HepG2 (cell line): ENCODE results near the gene CSHL1. TPM values are rescaled to one million over a fixed set of nuclear protein-coding genes. Genes with fewer than 3 reads are reported as not detected.

Experiments used
- ATAC-seq: fragments of 200-7000 bp; cut with Tn5 transposase; 3 replicates; pipeline ENCODE4 v1.9.1; 2020; ENCODE audit warnings: mild to moderate bottlenecking, moderate library complexity
- BruUV-seq: library from RNA; stranded (reverse); fragments of 400-500 nt; replicated peaks from 2 replicates; lab custom pipeline; 2021; lab: Mats Ljungman, UMichigan
- CTCF ChIA-PET: fragments of 300-600 bp; formaldehyde crosslinking; extraction: SDS; loops from one replicate; lab custom pipeline; 2021; ENCODE audit warnings: low total read pairs, inconsistent platforms, low intra/inter-chr PET ratio; lab: Yijun Ruan, JAX
- POLR2A ChIA-PET: fragments of 350-600 bp; sonication (Branson Sonifier 250); formaldehyde crosslinking; loops from one replicate; lab custom pipeline; 2020; ENCODE audit warnings: antibody characterized with exemption, inconsistent platforms; lab: Yijun Ruan, JAX
- DNase-seq: peaks from one replicate; pipeline ENCODE4 v3.0.0-alpha.2; 2015; ENCODE audit warnings: low spot score
- FAIRE-seq: peaks from 3 replicates; lab custom pipeline; 2011; peaks lifted over from hg19 to GRCh38; lab: Jason Lieb, UNC
- H2AFZ ChIP-seq: one replicate; pipeline ENCODE4 v1.6.1; 2011; ENCODE audit warnings: low read length, inconsistent platforms
- H3K27ac ChIP-seq: fragments of 300-600 bp; 3 replicates; pipeline ENCODE4 v1.8.0; 2011; ENCODE audit warnings: mixed run types, mild to moderate bottlenecking, mixed read lengths, low read length, inconsistent platforms; ENCODE audit not compliant: insufficient read depth; ENCODE audit errors: extremely low read length
- H3K27me3 ChIP-seq, 2 experiments: fragments of 200-600 bp in 1 of 2; 2 replicates in 1 of 2; 3 replicates in 1 of 2; pipeline versions ENCODE4 v1.6.0 to v1.8.0; 2011; ENCODE audit warnings: low read length in 2 of 2, mild to moderate bottlenecking in 2 of 2, moderate library complexity in 2 of 2, inconsistent platforms in 1 of 2; ENCODE audit not compliant: insufficient read depth in 2 of 2, control insufficient read depth in 1 of 2
- H3K36me3 ChIP-seq, 2 experiments: fragments of 200-600 bp in 1 of 2; replicated peaks in 1 of 2; 2 replicates in 1 of 2; 3 replicates in 1 of 2; pipeline versions ENCODE4 v1.5.1 to v1.8.0; 2011; ENCODE audit warnings: low read length in 2 of 2, inconsistent platforms in 1 of 2; ENCODE audit not compliant: insufficient read depth in 2 of 2, control insufficient read depth in 1 of 2
- H3K4me1 ChIP-seq: 2 replicates; pipeline ENCODE4 v1.5.1; 2012; ENCODE audit warnings: low read length, inconsistent platforms; ENCODE audit not compliant: insufficient read depth
- H3K4me2 ChIP-seq: 2 replicates; pipeline ENCODE4 v1.6.0; 2011; ENCODE audit warnings: low read depth, low read length, inconsistent platforms
- H3K4me3 ChIP-seq, 3 experiments: fragments of 200-600 bp in 1 of 3; sonication (generic), shearing (Covaris generic) in 1 of 3; replicated peaks in 1 of 3; 2 replicates each; pipeline ENCODE4 v1.5.1; 2011 to 2016; ENCODE audit warnings: low read length in 3 of 3, inconsistent platforms in 2 of 3, low read depth in 2 of 3, mild to moderate bottlenecking in 2 of 3, control low read depth in 1 of 3, mixed read lengths in 1 of 3; ENCODE audit not compliant: insufficient read depth in 1 of 3
- H3K79me2 ChIP-seq: one replicate; pipeline ENCODE4 v1.6.1; 2011; ENCODE audit warnings: low read length, inconsistent platforms; ENCODE audit not compliant: insufficient read depth
- H3K9ac ChIP-seq: 2 replicates; pipeline ENCODE4 v1.6.0; 2011; ENCODE audit warnings: mild to moderate bottlenecking, low read depth, low read length, inconsistent platforms; ENCODE audit not compliant: insufficient read depth
- H3K9me3 ChIP-seq: 2 replicates; pipeline ENCODE4 v1.5.1; 2012; ENCODE audit warnings: mild to moderate bottlenecking, low read length
- H4K20me1 ChIP-seq: 2 replicates; pipeline ENCODE4 v1.6.0; 2011; ENCODE audit warnings: inconsistent platforms, mild to moderate bottlenecking, low read length, moderate library complexity; ENCODE audit not compliant: insufficient read depth
- ATM ChIP-seq: fragments of 450-650 bp; IDR thresholded peaks from 2 replicates; pipeline ENCODE4 v1.7.1; 2017; ENCODE audit warnings: mild to moderate bottlenecking, borderline replicate concordance
- BHLHE40 ChIP-seq: IDR thresholded peaks from 2 replicates; pipeline ENCODE4 v1.6.1; 2011; ENCODE audit warnings: low read length, improper control_type of control experiment
- EED ChIP-seq: sonication (generic); formaldehyde crosslinking; IDR thresholded peaks from 2 replicates; pipeline ENCODE4 v1.5.0; 2020; ENCODE audit warnings: mild to moderate bottlenecking, missing genetic modification reagents
- GABPA ChIP-seq, 2 experiments: IDR thresholded peaks; 2 replicates each; pipeline ENCODE4 v1.6.1; 2011 to 2016; ENCODE audit warnings: low read depth in 2 of 2, low read length in 1 of 2, missing biosample characterization in 1 of 2, missing genetic modification characterization in 1 of 2
- GABPB1 ChIP-seq: IDR thresholded peaks from 2 replicates; pipeline ENCODE4 v1.6.1; 2016; ENCODE audit warnings: mild to moderate bottlenecking, missing genetic modification reagents, moderate library complexity, missing compliant biosample characterization
- RARA ChIP-seq: IDR thresholded peaks from 2 replicates; pipeline ENCODE4 v1.6.1; 2016; ENCODE audit warnings: missing genetic modification reagents, missing compliant biosample characterization
- ZNF263 ChIP-seq: sonication (generic); formaldehyde crosslinking; IDR thresholded peaks from 2 replicates; pipeline ENCODE4 v1.4.0; 2020; ENCODE audit warnings: missing genetic modification reagents
- WGBS: methylation state at CpG from one replicate; pipeline ENCODE4 v1.1.6; 2017; ENCODE audit warnings: low lambda C conversion rate; 5-methylcytosine and 5-hydroxymethylcytosine counted together
- in situ Hi-C: cut with HindIII; loops from 2 replicates; pipeline ENCODE4 v1.10.0; 2017; ENCODE audit warnings: low pct_unique_long_range_greater_than_20kb; ENCODE audit not compliant: extremely low pct_ligation_motif_present
- intact Hi-C: fragments of 100-400 bp; cut with micrococcal nuclease; formaldehyde crosslinking; loops from one replicate; pipeline ENCODE4 v1.10.0; 2022; ENCODE audit not compliant: unreplicated experiment
- polyA plus RNA-seq, 8 experiments: library from polyadenylated mRNA; depleted of rRNA in 3 of 8; stranded (reverse) in 7 of 8; unstranded in 1 of 8; fragments of >200 nt; fragmentation: Illumina TruSeq in 4 of 8; extraction: Trizol in 4 of 8; gene quantifications; 2 replicates each; pipeline versions ENCODE4 v1.2.1 to v1.2.3, GENCODE V29; 2011 to 2016; ENCODE audit warnings: low read depth in 4 of 8, missing spikeins in 1 of 8, mixed read lengths in 1 of 8; ENCODE audit not compliant: insufficient read depth in 1 of 8
- total RNA-seq, 5 experiments: library from RNA; depleted of rRNA; stranded (reverse); fragments of >200 nt; fragmentation: Illumina TruSeq; extraction: Trizol; gene quantifications; 2 replicates each; pipeline ENCODE4 v1.2.3, GENCODE V29; 2016; ENCODE audit warnings: low read depth in 1 of 5
- TF ChIP-seq, protein P1 (sequence below): sonication (generic); formaldehyde crosslinking; IDR thresholded peaks from 2 replicates; pipeline ENCODE4 v1.4.0; 2020; ENCODE audit warnings: missing genetic modification reagents
- TF ChIP-seq, protein P2 (sequence below): sonication (generic); formaldehyde crosslinking; IDR thresholded peaks from 2 replicates; pipeline ENCODE4 v1.5.1; 2020; ENCODE audit warnings: mild to moderate bottlenecking, missing genetic modification reagents, moderate library complexity
- TF ChIP-seq, protein P3 (sequence below): sonication (generic); IDR thresholded peaks from 2 replicates; pipeline ENCODE4 v1.6.1; 2016; ENCODE audit warnings: low read depth, borderline replicate concordance

The CSHL1 gene
- total and polyA plus RNA-seq, 2 of the 13 experiments (the other 11 are each of a cell fraction or from before 2014, with no cell fraction given) = not detected

DNA sequence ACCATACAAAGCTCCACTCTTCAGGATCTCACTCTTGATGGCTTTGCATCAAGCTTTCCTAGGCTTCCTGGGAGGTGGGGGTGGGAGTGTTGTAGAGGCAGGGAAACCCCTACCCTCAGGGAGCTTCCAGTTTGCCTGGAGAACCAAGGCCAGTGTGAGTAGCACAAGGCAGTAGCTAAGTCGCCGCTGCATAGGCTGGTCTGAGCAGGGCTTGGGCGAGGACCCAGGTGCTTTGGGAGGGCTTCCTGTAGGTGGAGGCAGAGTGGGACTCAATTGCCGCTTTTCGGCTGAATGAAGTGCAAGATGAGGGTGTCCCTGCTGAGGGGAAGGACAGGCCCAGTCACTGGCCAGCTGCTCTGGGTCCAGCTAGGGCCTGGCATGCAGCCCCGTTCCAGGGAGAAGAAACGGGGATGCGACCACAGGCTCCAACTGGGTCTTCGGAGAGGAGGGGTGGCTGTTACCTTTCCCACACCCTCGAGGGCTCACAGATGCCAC, 17.2 kb upstream of the CSHL1 start:
- in situ Hi-C loops = loop anchor here (10.0 kb wide), 1 partner anchor 207 kb away; the partner anchor contains the start of gene ERN1

DNA sequence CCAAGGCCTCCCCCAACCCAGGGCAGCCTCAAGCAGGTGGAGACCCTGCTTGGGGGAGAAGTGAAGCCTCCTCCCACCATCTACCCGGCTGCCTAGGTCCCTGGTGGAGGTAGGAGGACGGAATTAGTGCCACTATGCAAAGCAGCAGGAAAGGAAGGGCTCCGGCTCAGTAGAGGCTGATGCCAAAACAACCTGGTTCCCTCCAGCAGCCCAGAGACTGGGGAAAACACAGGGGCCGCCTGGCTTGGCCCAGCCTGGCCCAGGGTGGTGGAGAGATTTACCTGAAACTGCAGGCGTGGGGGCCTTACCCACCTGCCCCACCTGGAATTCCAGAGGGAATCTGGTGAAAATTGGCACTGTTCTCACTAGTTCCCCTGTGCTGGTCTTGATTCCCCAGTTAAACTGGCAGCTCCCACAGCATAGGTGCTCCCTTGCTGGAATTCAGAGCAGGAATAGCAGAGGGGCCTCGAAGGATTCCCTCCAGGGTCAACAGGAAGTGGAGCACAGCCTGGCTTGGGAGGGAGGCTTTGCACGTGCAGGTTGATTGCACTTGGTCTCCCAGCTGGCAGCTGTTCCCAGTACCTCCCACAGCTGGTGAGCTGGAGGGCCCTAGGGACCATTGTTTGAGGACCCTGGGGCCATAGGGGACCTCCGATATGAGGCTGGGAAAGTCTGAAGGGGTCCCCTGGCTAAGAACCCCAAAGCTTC, 16.6 kb upstream of the CSHL1 start:
- no peaks in the 10 kb centered on the region for H3K36me3 ChIP-seq
- no peaks in the 10 kb centered on the region for H3K9me3 ChIP-seq
- no peak overlapping the region for H3K9ac ChIP-seq
- H4K20me1 ChIP-seq = no peaks in the 10 kb centered on the region; the same call in 1 of the 2 replicates
- no peak for DNase-seq
- H3K4me2 ChIP-seq = no peak overlapping the region
- no peak for FAIRE-seq
- in situ Hi-C loops = loop anchor here (10.0 kb wide), 1 partner anchor 207 kb away; the partner anchor contains the start of gene ERN1
- BruUV-seq = no TSS peak
- H2AFZ ChIP-seq = no peak overlapping the region
- H3K4me3 ChIP-seq = no peak overlapping the region
- ChIA-PET POLR2A (no interaction called here), CTCF (no interaction called here)
- H3K79me2 ChIP-seq = no peaks in the 10 kb centered on the region
- intact Hi-C loops = no loop called here
- peaks cover 18 to 64% of the 10 kb centered on the region in 2 experiments for H3K27me3 ChIP-seq
- 0% methylated on average over 7 of the region's 8 CpGs for WGBS
- H3K4me1 ChIP-seq = peaks cover 21% of the 10 kb centered on the region
- H3K27ac ChIP-seq = no peak overlapping the region
- no peak for ATAC-seq
- TF ChIP-seq BHLHE40 (peak; percentile 77), ZNF263 (CRISPR knock-in tag) (peak; percentile 92), GABPA (IDR thresholded peaks at IDR 0.05; ENCODE audit: low read depth, low read length) (0 out of 2 replicates have a peak, but pooled peaks have one; percentile 12), GABPA (CRISPR knock-in tag; IDR thresholded peaks at IDR 0.05; ENCODE audit: low read depth) (peak; percentile 57), GABPB1 (peak; percentile 53), RARA (CRISPR knock-in tag) (peak; percentile 14; the same call in 1 of the 2 replicates)
- TF ChIP-seq, protein P1, sequence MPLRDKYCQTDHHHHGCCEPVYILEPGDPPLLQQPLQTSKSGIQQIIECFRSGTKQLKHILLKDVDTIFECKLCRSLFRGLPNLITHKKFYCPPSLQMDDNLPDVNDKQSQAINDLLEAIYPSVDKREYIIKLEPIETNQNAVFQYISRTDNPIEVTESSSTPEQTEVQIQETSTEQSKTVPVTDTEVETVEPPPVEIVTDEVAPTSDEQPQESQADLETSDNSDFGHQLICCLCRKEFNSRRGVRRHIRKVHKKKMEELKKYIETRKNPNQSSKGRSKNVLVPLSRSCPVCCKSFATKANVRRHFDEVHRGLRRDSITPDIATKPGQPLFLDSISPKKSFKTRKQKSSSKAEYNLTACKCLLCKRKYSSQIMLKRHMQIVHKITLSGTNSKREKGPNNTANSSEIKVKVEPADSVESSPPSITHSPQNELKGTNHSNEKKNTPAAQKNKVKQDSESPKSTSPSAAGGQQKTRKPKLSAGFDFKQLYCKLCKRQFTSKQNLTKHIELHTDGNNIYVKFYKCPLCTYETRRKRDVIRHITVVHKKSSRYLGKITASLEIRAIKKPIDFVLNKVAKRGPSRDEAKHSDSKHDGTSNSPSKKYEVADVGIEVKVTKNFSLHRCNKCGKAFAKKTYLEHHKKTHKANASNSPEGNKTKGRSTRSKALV = no peak
- TF ChIP-seq, protein P2, sequence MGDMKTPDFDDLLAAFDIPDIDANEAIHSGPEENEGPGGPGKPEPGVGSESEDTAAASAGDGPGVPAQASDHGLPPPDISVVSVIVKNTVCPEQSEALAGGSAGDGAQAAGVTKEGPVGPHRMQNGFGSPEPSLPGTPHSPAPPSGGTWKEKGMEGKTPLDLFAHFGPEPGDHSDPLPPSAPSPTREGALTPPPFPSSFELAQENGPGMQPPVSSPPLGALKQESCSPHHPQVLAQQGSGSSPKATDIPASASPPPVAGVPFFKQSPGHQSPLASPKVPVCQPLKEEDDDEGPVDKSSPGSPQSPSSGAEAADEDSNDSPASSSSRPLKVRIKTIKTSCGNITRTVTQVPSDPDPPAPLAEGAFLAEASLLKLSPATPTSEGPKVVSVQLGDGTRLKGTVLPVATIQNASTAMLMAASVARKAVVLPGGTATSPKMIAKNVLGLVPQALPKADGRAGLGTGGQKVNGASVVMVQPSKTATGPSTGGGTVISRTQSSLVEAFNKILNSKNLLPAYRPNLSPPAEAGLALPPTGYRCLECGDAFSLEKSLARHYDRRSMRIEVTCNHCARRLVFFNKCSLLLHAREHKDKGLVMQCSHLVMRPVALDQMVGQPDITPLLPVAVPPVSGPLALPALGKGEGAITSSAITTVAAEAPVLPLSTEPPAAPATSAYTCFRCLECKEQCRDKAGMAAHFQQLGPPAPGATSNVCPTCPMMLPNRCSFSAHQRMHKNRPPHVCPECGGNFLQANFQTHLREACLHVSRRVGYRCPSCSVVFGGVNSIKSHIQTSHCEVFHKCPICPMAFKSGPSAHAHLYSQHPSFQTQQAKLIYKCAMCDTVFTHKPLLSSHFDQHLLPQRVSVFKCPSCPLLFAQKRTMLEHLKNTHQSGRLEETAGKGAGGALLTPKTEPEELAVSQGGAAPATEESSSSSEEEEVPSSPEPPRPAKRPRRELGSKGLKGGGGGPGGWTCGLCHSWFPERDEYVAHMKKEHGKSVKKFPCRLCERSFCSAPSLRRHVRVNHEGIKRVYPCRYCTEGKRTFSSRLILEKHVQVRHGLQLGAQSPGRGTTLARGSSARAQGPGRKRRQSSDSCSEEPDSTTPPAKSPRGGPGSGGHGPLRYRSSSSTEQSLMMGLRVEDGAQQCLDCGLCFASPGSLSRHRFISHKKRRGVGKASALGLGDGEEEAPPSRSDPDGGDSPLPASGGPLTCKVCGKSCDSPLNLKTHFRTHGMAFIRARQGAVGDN = peak; percentile 29
- TF ChIP-seq, protein P3, sequence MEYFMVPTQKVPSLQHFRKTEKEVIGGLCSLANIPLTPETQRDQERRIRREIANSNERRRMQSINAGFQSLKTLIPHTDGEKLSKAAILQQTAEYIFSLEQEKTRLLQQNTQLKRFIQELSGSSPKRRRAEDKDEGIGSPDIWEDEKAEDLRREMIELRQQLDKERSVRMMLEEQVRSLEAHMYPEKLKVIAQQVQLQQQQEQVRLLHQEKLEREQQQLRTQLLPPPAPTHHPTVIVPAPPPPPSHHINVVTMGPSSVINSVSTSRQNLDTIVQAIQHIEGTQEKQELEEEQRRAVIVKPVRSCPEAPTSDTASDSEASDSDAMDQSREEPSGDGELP = peak; percentile 30; the same call in 1 of the 2 replicates

More for the DNA sequence above, 17.2 kb upstream of the CSHL1 start:
- H3K27ac ChIP-seq = no peak overlapping the region
- H3K4me3 ChIP-seq = no peak overlapping the region
- H3K4me1 ChIP-seq = peaks cover 21% of the 10 kb centered on the region
- BruUV-seq = no TSS peak
- POLR2A ChIA-PET = no interaction called here
- H3K36me3 ChIP-seq = no peaks in the 10 kb centered on the region
- H3K9me3 ChIP-seq = no peaks in the 10 kb centered on the region
- H2AFZ ChIP-seq = no peak overlapping the region
- no peaks in the 10 kb centered on the region for H3K79me2 ChIP-seq
- peaks cover 18 to 70% of the 10 kb centered on the region in 2 experiments for H3K27me3 ChIP-seq
- no peak overlapping the region for H3K4me2 ChIP-seq
- CTCF ChIA-PET = no interaction called here
- TF ChIP-seq EED (0 out of 2 replicates have a peak, but pooled peaks have one; percentile 25), ATM (no peak)
- TF ChIP-seq, all 625 proteins: peak for 1
- no peak for DNase-seq
- intact Hi-C loops = no loop called here
- Histone ChIP-seq H3K9ac (no peak overlapping the region), H4K20me1 (no peaks in the 10 kb centered on the region; the same call in 1 of the 2 replicates)
- no peak for ATAC-seq
- no peak for FAIRE-seq
- 50% methylated on average over 9 of the region's 10 CpGs for WGBS
